GM15510 (cell line): ENCODE measurements around the gene ESPN.

Experiments
- POLR2A ChIP-seq: IDR thresholded peaks from 3 replicates; pipeline ENCODE4 v1.6.1; 2011; ENCODE audit warnings: borderline replicate concordance; ENCODE audit not compliant: insufficient read length; ENCODE audit errors: extremely low read depth

Gene ESPN

GRCh38 chr1:6483761-6484117 lies 59.2 kb downstream of the ESPN start:
- TF ChIP-seq POLR2A = no peak

- TF ChIP-seq POLR2A = no peak
These were observed 60.2 kb downstream of the ESPN start for GRCh38 chr1:6484826-6485167.

GRCh38 chr1:6485168-6486101 lies 60.9 kb downstream of the ESPN start:
- no peak for TF ChIP-seq POLR2A

GRCh38 chr1:6486433-6487011 lies 61.9 kb downstream of the ESPN start:
- TF ChIP-seq POLR2A = no peak

- no peak for TF ChIP-seq POLR2A
These were observed 63.4 kb downstream of the ESPN start for GRCh38 chr1:6487804-6488484.

GRCh38 chr1:6488602-6489382 lies 64.2 kb downstream of the ESPN start:
- no peak for TF ChIP-seq POLR2A

- TF ChIP-seq POLR2A = no peak
These were observed 64.8 kb downstream of the ESPN start for GRCh38 chr1:6489383-6489765.

GRCh38 chr1:6489799-6490180 lies 65.2 kb downstream of the ESPN start:
- no peak for TF ChIP-seq POLR2A

- TF ChIP-seq POLR2A = peak; percentile 43
These were observed 65.9 kb downstream of the ESPN start for GRCh38 chr1:6490181-6491080.

GRCh38 chr1:6491081-6491449 lies 66.5 kb downstream of the ESPN start:
- TF ChIP-seq POLR2A = no peak

- TF ChIP-seq POLR2A = no peak
These were observed 66.9 kb downstream of the ESPN start, which contains the start of gene PLEKHG5 for GRCh38 chr1:6491480-6491962. TSS of gene PLEKHG5 (minus strand) at chr1:6491667. CDS start at chr1:6477571, 14,096 bp downstream.

GRCh38 chr1:6491966-6492365 lies 67.4 kb downstream of the ESPN start:
- TF ChIP-seq POLR2A = no peak

GRCh38 chr1:6494627-6495026 lies 70.1 kb downstream of the ESPN start:
- TF ChIP-seq POLR2A = no peak

- no peak for TF ChIP-seq POLR2A
These were observed 70.5 kb downstream of the ESPN start for GRCh38 chr1:6495041-6495441.
